Activated naive CD8-positive, alpha-beta T cell treated with anti-CD3 and anti-CD28 coated beads, Interleukin-2, amount 50 U/mL, for 16 hours (primary cell): ENCODE results near the gene CCDC160.
"Not testable (repeated sequence)": the region's sequence is repeated elsewhere in the genome, so short reads cannot be mapped to it uniquely, and the experiment has no call there.

ENCODE experiments used
- DNase-seq: peaks from one replicate; pipeline ENCODE4 v3.0.0-alpha.2; 2020; ENCODE audit warnings: low read depth, low spot score

Gene CCDC160

DNA sequence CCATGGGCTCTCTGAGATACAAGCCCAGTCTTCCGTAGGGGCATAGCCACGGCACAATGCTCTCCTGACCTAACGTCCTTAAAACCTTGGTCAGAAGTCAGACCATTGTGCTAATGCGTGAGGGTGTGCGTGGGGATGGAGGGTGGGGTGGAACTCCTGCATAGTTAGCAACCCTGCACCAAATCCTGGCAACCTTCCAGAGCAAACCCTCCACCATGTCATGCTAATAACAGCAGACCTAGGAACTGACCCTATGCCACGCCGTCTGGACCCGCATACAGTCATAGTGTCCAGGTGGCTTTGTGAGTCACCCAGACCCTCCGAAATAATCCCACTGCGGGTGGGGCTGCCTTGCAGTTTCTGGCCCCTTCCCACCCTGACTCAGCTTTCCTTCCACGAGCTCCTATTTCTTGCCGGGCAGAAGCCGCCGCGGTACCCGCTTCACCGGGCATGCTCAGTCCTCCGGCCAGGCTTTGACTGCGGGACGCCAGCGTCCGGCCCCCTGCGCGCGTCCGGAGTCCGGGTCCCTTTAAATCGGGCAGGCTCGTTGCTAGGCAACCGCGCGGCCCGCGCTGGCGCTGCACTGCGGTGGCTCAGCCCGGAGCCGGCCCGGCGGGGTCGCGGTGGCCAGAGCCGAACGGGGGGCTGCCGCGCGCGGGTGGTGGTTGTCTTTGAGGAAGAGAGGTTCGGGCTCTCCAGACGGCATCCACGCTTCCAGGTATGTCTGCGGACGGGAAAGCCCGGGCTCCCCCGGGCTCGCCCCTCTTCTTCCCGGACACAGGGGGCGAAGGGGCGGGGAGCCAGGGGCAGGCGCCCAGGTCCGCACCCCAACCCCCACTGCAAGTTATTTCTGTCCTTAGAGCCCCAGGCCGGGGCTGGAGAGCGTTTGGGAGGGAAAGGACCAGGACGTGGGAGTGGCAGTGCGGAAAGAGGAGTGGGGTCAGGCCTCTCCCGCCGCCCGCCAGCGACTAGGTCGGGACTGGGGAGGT, at the start of gene CCDC160:
TSS of gene CCDC160 (plus strand) at position 557 of the 989 bp plus-strand sequence. CDS start 7,619 bp downstream, outside the sequence.
- no peak for DNase-seq

DNA sequence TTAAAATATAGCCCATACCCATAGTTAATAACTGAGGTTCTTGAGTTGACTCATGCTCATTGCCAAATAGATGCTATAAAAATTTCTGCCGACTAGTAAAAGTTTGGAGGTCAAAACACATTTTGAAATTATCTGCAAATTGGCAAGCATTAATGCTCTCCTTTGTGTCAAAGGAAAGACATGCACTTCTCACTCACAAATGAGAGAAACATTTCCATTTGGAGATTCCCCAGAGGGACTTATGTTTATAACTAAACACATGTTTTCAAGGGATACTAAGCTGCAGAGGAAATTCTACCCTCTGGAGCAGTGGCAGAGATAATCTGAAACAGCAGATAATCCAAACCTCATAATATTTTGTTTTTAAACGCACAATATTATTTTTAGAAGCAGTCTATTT, 45.7 kb upstream of the CCDC160 start:
- DNase-seq: no peak

DNA sequence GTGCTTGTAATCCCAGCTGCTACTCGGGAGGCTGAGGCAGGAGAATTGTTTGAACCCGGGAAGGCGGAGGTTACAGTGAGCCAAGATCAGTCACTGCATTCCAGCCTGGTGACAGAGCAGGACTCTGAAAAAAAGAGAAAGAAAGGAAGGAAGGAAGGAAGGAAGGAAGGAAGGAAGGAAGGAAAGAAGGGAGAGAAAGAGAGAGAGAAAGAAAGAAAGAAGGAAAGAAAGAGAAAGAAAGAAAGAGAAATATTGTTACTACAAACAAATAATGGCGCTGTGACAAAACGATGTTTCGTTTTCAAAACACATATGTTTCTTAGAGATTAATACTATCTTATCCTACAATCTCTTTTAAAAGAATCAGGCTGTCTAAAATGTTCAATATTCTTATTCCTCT, 42.1 kb upstream of the CCDC160 start:
- no peak for DNase-seq

DNA sequence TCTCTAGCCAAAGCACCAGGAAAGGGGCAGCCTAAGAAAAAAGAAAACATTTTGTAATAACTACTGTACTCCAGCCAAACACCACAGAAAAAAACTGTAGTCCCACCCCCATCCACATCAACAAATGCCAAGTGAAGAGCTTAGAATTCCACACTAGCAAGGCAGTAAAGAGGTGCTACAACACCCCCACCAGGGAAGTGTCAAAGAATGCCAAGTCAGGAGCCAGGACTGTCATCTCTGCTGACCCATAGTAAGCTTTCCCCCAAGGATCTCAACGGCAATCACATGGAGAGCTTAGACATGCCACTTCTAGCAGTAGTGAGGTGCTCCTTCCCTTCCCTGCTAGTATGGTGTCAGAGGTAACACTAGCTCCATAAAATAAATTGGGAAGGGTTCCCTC, 34.4 kb upstream of the CCDC160 start:
- DNase-seq: no peak

DNA sequence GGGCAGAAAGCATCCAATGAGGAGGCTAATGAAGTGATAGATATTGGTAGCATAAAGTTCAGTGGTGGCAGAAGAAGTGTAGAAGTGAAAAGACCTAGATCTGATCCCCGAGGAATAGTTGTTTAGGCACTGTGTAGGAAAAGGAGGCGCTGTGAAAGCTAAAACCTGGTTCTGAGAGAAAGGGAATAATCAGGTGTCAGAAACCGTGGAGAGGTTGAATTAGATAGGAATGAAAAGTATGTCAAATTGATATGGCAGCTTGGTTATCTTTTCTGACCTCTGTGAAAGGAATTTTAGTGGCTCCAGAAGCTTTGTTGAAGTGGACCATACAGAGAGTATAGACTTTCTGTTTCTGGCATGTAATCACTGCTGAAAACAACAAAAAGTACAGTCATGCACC, 30.8 kb upstream of the CCDC160 start:
- no peak for DNase-seq

DNA sequence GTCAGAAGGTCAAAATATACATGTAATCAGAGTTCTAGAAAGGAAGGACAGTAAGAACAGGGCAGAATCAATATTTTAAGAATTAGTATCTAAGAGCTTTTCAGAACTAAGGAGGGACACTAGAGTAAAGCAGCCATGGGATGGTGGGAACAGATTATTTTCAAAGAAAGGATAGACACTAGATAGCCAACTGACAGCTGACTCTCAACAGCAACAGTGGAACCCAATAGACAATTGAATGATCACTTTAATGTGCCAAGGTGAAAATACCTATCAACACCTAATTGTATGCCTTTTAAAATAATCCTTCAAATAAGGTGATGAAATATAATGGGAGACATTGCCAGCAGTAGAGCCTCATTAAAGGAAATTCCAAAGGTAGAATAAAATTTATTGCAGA, 26.5 kb upstream of the CCDC160 start:
- no peak for DNase-seq

DNA sequence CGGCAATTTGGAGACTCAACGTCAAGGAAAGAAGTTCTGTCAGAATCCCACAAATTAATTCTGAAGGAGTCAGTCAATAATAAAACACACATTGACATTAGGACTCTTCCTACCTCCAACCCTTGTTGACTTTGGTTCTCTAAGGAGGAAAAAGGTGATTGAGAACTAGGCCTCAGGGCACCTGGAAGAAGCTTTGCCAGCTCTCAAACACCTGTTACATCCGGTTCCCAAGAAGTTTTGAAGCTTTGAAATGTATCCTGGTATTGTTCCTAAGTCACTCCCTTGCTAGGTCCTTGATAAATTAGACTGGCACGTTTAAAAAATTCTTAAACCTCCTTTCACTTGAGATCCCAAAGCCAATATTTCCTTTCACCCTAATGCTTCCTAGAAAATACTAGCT, 1.7 kb upstream of the CCDC160 start:
- no peak for DNase-seq

DNA sequence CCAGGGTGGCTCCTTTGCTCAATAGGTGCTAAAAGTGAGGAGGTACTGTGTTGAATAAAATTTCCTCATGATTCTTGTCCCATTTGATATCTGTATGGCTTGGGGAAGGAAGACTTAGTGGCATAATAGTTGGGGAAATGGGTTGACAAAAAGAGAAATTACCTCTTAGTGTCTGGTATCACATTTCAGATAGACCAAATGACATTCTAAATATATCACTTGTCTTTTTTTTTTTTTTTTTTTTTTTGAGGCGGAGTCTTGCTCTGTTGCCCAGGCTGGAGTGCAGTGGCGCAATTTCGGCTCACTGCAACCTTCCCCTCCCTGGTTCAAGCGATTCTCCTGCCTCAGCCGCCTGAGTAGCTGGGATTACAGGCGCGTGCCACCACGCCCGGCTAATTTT, 1.2 kb downstream of the CCDC160 start:
- not testable (repeated sequence) for DNase-seq

DNA sequence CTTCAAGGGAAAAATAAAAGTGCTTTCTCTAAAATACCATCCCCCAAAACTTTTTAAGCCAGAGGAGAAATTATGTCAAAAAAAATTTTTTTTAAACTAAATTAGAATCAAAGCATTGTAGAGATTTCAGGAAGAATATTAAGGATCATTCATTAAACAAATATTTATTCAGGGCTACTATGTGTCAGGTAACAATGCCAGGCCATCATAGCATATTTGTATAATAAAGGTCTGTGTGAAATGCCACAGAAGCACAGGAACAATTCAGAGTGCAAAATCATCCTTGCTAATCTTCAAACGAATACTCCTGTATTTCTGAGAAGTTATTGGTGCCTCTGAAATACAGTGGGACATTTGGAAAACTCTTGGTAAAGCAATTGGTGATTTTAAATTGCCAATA, 2.0 kb downstream of the CCDC160 start:
- no peak for DNase-seq

DNA sequence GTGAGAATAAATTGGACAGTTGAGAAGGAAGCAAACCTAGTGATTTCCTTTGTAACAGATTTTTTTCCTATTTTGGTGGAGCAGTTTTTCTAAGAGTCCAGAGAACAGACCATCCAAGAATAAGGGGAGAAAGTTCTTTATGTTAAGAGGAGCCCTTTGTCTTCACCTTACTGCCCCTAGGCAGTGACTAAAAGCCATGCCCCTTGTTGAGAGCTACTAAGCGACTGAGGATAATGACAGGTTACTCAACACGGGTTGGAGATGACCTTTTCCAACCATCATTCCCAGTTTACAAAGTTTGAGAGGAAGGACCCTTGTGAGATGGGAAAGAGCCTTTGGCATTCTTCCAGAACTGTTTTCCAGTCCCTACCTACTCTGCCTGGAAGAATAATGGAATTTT, 3.2 kb downstream of the CCDC160 start:
- no peak for DNase-seq

DNA sequence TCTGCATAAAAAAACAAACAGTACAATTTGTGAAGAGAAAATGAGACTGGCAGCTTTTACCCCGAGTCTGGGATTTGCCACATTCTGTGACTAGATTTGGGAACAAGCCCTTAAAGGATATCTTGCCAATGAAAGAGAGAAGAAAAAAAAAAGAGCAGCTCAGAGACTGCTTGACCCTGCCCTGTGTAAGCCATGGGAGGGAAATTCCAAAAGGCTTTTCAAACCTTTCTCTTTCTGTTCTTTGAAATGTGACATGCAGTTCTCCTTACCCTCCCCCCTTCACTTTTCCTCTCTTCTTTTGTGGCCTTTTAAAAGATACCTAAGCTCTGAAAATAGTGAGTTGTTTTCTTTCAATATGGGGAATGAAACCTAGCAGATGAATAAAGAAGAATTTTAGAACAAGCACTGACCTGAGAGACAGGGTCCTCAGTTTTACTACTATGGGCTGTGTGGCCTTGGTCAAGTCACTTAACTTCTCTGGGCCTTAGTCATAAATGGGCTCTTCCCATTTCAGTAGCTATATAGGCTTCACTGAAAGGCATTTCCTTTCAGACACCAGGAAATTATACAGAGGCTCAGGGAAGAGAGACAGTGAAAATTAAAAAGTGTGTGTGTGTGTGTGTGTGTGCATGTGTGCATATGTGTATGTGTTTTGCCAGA, 5.1 kb downstream of the CCDC160 start:
- no peak for DNase-seq

DNA sequence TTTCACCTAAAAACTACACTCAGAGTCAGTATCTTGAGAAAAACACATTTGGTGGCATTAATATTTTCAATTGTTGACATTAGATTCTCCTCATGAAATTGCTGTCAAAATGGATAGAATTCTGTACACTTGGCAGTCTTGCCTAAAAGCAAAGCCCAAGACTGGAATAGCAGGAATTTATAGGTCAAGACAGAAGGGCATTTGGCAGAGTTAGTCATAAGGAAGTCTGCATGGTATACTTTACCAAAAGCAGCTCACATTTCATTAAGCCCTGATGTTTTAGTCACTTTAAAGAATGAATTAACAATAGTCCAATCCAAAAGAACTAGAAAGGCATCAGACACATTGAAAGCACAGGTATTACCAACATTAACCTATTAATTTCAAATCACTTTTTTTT, 7.1 kb downstream of the CCDC160 start:
- DNase-seq: no peak

DNA sequence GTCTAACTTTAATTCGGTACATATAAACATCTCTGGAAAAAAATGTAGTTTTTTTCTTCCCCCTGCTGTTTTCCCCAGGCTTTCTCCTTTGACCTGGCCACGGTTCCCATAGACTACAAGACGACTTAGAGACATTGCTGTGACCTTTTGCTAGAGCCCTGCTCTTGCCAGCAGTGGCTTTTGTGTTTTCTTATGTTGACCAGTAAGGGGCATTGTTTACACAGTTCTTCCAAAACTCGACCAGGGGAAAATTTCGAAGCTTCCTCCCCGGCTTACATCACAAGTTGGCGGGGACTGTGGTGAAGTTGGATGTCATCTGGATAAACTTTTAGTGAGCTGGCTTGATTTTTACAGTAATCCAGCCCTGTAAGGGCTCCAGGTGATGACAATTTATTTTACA, 9.3 kb downstream of the CCDC160 start:
- no peak for DNase-seq

DNA sequence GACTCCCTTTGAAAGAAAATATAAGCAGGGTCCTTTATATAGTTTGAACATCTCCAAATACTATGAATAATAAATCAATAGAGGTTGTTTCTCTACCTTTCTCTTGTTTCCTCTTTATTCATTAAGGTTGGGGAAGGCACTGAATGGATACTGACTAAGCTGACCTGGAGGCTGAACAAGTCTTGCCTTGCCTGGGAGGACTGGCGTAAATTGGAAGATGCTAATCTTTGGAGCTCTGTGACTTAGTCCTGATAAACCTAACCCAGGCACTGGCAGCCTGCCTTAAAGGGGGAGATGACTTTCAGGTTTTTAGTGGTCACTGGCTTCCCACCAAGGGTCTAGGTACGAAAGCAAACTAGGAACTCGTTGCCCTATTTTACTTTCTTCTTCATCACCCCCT, 10.5 kb downstream of the CCDC160 start:
- DNase-seq: no peak

DNA sequence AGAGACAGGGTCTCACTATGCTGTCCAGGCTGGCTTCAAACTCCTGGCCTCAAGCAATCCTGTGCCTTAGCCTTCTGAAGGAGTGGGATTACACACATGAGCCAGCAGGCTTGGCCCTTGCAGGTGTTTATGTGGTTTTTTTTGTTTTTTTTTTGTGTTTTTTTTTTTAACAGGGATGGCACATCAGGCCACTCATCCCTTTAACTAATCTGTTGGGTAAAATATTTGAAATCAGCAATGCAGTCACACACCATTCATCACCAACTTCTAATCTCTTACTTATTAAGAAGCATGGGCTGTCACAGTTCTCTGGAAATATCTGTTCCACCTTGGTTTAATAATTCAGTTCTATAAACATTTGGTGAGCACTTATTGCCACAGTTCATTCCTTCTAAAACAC, 12.3 kb downstream of the CCDC160 start:
- DNase-seq: no peak

DNA sequence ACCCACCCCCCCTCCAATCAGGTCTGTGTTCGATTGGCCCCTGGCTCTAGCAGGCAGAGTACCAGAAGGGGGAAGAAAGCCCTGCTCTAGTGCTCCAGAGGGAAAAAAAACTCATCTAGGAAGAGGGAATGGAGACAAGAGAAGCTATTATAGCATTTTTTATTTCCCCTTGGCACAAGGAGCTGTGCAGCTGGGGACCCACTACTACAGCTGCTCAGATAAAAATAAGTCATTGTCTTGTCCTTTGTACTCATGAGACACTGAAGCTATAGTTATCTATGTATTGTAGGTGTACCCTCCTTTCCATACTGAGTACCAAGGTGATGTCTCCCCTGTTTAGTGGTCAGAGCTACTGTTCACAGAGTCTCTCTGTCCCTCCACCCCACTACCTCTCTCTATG, 14.3 kb downstream of the CCDC160 start:
- no peak for DNase-seq

DNA sequence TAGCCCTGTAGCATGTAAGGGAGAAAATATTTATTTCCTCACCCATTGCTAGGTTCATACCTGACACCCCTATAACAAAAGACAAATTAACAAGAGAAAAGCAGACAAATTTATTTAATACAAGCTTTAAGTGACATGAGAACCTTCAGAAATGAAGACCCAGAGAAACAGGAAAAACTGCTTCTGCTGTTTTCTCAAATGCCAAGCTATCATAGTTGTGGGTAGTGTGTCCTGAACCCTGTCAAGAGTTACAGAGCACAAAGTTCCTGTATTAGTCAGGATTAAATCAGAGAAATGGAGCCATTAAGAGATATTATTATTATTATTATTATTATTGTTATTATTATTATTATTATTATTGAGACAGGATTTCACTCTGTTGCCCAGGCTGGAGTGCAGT, 17.5 kb downstream of the CCDC160 start:
- DNase-seq: no peak

DNA sequence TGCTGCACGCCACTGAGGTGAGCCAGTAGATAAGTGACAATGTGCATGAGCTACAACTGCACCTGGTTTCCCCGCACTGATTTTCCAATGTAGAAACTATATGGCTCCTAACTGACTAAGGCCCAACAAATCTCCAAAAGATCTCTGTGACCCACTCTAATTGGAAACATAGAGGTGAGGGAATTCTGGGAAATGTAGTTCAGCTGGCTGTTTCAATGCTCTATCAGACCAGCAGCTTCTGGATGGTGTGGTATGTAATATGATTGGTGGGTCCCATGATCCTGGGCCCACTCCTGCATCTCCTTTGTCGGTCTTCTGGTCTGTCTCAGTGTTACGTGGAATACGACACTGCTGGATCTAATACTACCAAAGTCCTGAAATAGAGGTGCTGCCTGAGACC, 18.6 kb downstream of the CCDC160 start:
- DNase-seq: no peak

DNA sequence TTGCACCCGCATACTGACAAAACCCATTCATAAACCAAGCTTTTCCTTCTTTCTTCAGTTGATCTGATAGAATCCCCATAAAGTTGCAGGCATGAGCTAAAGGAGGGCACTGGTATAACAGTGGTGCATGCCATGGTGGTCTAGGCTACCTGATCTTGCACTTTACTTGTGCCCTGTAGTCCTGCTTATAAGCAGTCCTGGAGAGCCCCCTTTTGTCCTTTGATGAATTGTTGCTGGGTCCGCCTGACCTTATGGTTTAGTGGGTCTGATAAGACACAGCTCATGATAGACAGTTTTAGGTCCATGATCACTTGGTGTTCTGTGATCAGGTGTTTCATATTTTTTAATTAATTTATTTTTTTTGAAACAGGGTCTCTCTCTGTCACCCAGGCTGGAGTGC, 19.7 kb downstream of the CCDC160 start:
- DNase-seq: no peak

DNA sequence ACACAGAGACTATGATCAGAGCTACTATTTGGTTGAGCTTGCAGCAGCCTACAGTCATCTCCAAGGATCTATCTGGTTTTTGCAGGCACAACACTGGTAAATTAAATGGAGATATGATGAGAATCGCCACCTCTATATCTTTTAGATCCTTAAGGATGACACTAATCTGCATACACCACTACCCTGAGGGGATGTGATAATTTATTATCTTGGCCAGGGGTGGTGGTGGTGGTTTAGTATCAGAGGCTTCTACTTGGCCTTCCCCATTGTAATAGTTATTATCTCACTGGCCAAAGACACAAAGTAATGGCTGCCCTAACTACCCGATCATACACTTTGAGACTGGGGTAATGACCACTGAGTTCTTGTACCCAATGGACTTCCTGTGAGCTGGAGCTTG, 21.2 kb downstream of the CCDC160 start:
- DNase-seq: no peak

DNA sequence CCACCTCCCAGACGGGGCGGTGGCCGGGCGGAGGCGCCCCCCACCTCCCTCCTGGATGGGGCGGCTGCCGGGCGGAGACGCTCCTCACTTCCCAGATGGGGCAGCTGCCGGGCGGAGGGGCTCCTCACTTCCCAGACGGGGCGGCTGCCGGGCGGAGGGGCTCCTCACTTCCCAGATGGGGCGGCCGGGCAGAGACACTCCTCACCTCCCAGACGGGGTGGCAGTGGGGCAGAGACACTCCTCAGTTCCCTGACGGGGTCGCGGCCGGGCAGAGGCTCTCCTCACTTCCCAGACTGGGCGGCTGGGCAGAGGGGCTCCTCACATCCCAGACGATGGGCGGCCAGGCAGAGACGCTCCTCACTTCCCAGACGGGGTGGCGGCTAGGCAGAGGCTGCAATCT, 49.0 kb downstream of the CCDC160 start:
- DNase-seq: not testable (repeated sequence)

DNA sequence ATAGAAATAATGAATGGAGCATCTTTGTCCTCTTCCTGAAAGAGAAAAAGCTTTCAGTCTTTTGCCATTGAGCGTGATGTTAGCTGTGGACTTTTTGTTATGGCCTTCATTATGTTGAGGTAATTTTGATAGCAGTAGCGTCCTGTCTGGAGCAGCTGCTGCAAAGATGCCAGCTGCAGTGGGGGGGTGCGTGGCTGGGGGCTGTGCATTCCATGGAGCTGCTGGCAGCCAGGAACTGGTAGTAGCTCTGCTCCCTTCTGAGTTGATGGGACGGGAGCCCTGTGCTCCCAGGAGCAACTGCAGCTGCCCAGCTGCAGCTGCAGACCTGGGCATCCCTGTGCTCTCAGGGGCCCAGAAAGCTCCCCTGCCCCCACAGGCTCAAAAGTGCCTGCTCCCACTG, 50.4 kb downstream of the CCDC160 start:
- no peak for DNase-seq

DNA sequence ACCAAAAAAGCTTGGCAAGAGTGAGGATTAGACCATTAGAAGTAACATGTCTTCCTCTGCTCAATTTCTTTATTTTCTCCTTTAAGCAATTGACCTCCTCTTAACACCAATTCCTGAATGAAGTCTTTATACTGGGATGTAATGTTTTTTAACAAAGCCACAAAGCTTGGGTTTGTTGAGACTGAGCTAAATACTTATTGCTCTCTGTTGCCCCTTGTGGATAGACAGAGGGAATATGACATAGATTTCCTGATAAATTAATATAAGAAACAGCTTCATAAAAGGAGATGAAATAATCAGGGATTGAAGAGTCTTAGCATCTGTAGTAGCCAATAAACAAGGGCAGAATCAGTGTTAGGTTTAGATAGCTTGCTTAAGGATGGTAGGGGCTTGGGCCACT, 57.6 kb downstream of the CCDC160 start:
- no peak for DNase-seq
